HG03045 (cell line): Measurements from ENCODE around the gene ECT2L.

Source experiments
- ATAC-seq: cut with Tn5 transposase; IDR thresholded peaks from one replicate; pipeline ENCODE4 v1.9.1; 2021; ENCODE audit warnings: mild to moderate bottlenecking, moderate library complexity; ENCODE audit not compliant: unreplicated experiment

ECT2L gene

DNA sequence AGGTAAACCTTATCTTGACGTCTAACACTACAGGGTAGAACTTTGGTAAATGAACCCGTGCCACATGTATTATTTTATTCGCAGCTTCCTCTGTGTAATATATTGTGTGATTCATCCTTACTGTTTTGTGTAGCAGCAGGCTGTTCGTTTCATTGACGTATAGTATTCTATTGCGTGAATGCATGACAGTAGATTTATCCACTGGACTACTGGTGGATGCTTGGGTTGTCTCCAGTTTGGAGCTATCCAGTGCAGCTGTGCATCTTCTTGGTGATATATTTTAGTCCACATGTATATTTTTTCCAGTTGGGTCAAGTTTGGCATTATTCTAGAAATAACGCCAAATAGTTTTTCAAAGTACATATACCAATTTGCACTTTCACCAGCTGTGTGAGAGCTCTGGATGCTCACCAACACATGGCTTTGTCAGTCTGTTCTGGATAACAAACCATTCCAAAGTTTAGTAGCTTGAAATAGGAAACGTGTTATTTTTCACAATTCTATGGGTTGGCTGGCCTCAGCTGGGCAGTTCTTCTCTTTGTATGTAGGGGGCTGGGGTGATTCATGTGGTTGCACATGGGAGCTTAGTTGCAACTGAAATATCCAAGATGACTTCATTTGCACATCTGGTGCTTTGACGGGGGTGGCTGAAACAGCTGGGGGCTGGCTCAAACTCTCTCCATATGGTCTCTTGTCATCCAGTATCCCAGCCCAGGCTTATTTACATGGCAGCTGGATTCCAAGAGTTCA is 9.3 kb downstream of the ECT2L start:
- no peak for ATAC-seq

DNA sequence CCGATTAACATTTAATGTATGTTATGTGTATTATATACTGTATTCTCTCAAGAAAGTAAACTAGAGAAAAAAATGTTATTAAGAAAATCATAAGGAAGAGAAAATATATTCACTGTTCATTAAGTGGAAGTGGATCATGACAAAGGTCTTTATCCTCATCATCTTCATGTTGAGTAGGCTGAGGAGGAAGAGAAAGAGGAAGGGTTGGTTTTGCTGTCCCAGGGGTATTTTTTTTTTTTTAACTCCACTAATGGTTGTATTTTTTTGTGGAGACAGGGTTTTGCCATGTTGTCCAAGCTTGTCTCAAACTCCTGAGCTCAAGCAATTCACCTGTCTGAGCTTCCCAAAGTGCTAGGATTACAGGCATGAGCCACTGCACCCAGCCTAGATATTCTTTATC is 11.0 kb downstream of the ECT2L start:
- no peak for ATAC-seq

DNA sequence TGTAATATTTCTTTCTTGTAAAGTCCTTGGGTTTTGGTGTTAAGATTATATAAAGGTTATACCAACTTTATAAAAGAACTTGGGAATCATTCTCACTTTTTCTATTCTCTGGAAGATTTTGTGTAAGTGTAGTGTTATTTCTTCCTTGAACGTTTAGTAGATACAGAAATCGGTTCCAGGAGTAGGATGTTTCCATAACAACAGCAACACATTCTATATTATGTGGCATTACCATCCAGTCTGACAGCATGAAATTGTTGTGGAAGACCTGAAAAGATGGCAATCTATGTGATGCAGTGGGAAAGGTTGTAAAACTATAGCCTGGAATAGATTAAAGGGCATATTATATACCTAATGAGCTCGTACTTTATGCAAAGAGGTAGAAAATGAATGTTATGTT is 13.8 kb downstream of the ECT2L start:
- no peak for ATAC-seq

DNA sequence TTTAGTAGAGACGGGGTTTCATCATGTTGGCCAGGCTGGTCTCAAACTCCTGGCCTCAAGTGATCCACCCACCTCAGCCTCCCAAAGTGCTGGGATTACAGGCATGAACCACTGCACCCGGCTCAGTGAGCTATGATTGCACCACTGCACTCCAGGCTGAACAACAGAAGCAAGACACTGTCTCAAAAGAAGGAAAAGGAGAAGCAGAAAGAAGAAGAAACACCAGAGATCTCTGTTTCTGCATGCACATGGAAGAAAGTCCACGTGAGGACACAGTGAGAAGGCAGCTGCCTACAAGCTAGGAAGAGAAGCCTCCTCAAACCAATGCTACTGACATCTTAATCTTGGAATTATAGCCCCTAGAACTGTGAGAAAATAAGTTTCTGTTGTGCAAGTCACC is 16.0 kb downstream of the ECT2L start:
- no peak for ATAC-seq

DNA sequence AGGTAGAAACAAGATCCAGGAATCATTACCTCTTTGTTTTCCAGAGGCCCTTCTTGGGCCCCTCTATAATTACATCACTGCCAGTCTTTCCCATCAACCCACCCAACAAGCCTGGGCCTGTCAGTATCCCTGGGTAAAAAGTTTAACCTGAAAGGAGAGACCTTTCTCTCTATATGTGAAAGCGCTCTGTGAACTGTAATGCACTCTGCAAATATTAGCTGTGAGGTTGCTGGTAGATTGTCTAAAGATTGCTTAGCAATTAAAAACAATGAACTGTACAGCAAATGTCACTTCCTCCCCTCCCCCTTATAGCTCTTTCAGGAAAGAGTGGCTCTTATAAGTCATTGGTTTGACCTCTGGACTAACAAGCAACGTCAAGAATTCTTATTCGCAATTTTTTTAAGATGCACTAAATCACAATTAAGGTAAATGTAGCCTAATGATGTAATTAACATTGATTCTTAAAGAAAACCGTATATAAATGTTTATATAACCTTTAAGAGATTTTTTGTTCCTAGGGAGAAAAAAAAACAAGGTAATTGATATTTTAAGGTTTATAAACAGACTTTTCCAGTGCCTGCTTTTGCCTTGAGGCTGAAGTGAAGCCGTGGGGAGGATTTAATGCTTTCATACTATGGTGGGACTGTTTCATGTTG is 18.4 kb downstream of the ECT2L start:
- ATAC-seq: no peak

DNA sequence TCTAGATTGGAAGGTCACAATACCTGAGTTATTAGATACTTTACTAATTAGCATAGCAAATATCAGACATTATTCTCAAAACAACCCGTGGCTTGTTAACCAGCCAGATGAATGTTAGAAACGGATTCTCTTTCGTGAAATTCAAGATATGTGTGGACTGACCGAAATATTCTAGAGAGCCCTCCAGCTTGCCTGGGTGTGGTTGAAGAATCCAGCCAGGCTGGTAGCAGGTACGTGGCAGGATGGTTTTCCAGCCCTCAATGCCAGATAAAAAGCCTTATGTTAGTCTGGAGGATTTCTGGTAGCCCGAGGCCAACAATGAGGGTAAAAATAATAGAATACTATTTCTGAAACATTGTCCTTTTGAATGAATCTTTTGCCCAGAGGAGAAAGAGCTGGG is 19.3 kb downstream of the ECT2L start:
- no peak for ATAC-seq

DNA sequence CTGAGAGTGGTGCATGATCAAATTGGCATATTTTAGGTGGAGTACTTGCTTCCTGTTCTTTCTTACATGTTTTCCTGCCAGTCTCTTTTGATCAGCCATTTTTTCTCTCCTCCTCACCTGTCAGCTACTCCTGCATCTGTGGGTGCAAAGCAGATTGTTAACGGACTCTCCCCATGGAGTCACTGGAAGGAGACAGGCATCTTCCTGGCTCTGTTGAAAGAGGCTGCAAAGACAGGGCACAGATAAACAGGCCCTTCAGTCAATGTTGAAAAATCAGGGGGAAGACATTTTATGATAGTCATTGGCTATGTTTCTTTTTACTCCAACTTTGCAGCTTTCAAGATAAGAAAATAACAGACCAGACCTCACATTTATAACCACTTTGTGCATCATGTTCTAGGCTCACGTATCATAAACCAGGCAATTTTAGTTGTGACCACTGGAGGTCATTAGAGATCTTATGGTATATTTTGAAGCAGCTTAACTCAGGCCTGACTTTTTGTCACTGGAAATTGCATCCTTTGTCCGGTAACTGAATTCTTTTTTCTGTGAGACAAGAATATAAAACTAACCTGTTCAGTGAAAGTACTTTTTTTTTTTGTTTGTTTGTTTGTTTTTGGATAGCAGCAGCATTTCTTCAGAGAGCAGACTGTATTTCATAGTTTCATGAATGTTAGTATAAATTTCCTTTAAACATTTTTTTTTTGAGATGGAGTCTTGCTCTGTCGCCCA is 20.1 kb downstream of the ECT2L start:
- peak; percentile 62 for ATAC-seq

DNA sequence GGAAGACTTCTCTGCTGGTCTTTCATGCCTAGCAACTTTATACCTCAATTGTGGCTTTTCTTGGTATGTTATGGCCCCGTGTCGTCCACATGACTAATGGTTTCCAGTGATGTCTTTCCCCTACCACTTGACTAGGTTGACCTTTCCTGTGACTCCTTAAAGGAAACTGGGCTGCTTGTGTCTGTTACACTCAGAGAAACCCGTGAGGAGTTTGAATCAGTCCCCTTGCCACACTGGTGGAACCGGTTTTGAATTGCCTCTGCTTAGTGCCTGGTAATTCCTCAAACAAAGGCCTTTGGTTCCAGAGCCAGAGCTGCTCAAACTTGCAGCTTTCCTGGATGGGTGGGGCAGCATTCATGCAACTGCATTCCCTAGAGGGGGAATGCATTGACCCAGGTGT is 21.9 kb downstream of the ECT2L start:
- ATAC-seq: peak; percentile 21

DNA sequence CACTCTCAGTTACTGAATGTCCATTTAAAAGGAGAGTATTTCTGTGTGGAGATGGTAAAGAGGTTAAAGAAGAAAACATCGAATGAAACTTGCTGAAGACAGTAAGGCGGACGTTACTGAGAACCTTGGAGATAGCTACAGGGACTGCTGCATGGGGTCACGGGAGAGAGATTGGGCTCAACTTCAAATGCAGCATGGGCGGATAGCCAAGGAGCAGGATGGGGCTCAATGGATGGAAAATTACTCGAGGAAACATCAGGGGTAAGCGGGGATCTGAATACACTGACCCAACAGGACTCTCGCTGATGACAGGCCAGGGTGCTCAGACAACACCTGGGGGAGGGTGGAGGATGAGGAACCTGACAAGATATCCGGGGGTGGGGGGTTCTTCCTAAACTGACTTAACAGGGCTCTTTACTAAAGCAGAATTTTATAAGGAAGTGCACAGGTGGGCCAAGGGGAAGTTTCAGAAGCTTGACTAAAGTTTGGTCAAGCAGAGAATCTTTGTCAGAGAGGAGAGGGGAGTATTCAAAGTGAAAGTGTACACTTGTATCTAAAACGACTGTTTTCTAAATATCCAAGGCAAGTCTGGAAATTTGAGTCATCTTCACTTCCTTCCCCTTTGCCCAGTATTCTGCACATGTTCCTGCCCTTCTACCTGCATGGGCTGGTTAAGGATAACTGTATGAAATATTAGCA is 22.8 kb downstream of the ECT2L start:
- peak; percentile 68 for ATAC-seq

DNA sequence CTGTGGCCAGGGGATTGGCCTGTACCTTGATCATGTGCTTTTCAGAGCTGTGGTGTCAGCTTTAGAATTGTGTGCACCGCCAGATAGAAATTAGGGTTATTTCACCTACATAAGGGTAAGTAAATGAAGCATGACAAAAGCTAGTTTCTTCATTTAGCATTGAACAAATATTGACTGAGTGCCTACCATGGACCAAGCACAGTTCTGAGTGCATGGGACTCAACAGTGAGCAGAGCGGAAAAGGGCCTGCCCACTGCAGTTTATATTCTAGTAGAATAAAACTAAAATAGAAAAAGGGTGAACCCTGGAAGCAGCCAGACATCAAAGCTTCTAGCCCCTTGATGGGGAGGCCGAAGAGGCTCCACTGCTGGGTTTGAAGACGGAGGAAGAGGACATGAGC is 25.6 kb downstream of the ECT2L start:
- ATAC-seq: no peak

DNA sequence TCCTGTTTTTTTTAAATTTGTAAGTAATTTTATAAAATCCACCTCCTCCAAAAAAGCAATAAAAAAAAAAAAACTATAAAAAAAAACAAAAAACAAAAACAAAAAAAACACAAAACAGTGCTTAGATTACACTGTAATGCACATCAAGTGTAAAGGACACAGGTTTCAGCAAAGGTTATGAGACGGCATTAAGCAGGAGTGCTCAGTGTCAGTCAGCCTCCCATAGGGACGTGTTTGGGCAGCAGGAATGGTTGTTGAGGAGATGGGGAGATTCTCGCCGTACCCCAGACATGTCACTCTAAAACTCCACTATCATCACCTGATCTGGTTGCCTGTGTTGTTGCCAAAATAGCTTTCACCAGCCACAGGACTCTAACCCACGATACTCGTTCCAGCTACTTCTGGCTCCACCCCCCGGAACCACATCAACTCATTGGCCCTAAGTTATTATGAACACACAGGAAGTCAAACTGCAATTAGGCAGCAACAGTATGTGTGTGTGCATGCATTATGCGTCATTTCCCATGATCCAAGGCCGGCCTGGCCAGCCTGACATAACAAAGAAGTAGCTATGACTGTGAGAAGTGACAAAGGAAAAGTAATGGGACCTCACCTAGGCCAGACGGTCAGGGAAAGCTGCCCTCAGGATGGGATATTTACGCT is 28.7 kb downstream of the ECT2L start:
- ATAC-seq: no peak

DNA sequence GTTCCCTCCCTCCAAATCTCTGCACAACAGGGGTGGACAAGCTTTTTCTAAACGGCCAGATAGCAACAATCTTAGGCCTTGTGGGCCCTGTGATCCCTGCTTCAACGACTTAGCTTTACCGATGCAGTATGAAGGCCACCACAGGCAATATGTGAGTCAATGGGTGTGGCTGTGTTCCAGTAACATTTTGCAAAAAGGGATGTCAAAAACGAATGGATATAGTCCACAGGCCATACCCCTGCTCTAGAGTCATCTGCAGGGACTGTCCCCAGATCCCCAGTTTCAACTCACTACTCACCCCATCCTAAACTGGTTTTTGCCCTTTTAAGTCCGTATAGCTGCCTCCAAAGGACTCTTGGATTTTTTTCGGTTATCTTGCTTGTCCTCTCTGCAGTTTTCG is 34.4 kb downstream of the ECT2L start:
- ATAC-seq: no peak

DNA sequence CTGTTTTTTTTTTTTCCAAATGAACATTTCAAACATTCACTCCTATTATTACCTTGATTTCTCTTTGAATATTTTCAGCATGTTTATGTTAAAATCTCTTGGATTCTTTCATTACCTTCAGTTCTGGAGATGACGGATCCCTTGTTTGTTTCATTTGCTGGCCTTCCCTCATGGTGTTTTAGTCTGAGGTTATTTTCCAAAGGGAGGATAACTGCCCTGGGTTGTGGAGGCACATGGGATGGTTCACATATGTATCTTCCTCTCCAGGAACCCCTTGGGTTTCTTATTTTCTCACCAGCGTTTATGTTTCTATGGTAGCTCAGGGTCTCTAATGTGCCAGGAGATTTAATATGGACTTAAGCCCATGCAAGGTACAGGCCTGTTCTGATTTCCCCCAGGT is 36.3 kb downstream of the ECT2L start:
- no peak for ATAC-seq

DNA sequence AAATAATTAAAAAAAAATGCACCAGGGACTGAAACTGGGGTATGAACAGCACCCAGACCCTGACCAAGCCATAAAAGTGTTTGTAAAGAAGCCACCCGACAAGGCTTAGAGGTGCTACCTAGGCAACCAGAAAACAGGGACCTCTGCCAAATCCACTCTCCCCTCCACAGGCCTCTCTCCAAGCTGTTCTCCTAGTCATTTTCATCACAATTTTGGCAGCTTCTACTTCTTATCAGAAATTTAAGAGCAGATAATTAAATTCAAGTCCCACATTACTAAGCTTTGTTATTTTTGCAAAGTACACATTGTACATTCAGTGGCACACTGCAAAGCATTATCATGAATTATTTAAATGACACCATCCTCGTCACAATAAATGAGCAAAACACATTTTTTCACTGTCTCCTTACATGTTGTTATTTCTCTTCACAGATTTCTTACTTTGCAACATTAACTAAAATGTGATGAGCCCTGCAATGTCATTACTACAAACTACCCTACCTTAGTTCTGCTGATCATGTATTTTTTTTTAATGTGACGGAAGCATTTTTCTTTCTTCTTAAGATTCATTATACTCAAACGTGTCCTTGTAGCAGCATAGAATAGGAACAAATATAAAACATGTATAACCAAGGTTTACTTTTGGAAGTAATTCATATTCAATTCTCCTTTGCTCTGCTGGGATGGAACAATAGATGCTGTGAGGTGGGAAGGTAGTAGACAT is 38.1 kb downstream of the ECT2L start:
- ATAC-seq: no peak

DNA sequence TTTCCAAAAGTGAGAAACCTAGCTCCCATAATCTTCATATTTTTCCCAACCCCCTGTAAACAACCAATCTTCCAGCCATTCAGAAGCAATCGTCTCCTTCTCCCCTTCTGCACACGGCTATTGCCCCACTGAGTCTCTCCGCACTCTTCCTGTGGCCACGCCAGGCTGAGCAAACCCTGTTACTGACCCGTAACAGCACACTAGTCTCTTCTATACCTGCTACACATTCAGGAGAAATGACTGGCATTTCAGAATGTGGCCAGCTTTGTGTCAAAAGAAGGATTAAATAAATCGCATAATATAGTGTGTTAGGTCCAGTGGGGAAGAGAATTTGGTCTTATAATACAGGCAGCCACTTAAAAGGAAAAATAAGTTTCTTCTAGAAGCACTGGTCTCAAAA is 41.4 kb downstream of the ECT2L start:
- no peak for ATAC-seq

DNA sequence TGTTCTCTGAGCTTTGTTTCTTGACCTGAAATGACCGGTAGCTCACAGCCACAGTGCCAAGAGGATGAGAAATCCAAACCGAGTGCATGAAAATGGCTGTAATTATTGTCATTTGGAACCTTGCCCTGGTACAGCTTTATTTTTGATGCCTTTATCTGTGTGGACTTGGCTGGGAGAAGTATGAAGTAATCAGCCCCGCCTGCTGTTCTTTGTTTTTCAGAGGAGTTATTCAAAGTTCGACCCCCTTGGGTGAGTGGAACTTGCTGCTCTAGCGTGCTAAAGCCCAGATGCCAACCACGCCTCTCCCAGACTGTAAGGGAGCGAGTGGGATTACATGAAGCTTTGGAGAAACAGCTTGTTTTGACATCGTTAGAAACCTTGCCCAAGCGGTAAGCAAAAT is 48.3 kb downstream of the ECT2L start:
- ATAC-seq: no peak

DNA sequence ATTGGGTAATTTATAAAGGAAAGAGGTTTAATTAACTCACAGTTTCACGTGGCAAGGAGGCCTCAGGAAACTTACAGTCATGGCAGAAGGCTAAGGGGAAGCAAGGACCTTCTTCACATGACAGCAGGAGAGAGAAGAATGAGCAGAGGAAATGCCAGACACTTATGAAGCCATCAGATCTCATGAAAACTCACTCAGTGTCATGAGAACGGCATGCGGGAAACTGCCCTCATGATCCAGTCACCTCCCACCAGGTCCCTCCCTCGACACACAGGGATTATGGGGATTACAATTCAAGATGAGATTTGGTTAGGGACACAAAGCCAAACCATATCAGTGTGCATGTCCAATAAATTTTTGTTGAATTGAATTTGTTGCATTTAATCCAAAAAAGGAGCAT is 52.0 kb downstream of the ECT2L start:
- no peak for ATAC-seq

DNA sequence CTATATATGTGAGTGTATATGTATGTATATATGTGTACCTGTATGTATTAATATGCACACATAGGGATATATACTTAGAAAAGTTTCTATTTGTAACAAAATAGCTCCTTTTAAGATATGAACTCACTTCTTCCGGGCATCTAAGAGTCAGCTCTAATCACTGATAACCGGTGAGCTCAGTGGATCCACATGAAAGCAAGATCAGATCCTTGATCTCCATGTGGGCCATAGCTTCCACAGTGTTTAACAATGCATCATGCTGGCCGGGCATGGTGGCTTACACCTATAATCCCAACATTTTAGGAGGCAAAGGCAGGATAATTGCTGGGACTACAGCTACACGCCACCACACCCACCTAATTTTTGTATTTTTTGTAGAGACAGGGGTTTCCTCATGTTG is 52.6 kb downstream of the ECT2L start:
- ATAC-seq: no peak

DNA sequence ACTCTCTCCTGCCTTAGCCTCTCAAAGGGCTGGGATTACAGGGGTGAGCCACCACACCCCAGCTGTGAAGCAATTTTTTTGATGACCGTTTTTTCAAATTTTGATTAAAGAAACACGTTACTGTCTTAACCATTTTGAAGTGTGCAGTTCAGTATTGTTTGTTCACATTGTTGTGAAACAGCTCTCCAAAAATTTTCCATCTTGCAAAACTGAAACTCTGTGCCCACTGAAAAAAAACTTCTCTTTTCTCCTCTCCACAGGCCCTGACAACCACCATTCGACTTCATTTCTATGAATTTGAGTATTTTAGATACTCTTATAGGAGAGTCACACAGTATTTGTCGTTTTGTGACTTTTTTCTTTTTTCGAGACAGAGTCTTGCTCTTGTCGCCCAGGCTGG is 53.9 kb downstream of the ECT2L start:
- ATAC-seq: no peak

DNA sequence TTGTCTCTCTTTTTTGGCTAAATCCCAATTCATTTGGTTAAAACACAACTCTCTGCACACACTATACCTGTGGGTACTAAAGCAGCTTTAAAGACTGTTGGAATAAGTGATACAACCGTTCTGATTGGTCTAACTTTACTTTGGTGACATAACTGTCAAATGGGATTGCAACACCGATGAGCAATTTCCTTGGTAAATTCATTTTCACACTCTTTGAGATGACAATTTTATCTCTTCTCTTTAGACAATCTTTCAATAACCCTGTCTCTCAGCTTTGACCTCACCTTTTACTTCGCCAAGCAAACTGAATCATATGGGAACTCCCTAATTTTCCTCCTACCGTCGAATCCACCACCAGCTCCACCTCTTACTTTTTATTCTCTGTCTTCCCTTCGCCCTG is 60.8 kb downstream of the ECT2L start:
- no peak for ATAC-seq
